CD14-positive monocyte (primary cell): Measurements from ENCODE around the gene TTLL10. TPM values are rescaled to one million over a fixed set of nuclear protein-coding genes. Genes with fewer than 3 reads are reported as not detected.

ENCODE experiments used
- DNase-seq, 3 donors: peaks; one replicate each; pipeline ENCODE4 v3.0.0-alpha.2; 2011 to 2022
- H2AFZ ChIP-seq: 2 replicates; pipeline ENCODE4 v1.6.0; 2012; ENCODE audit warnings: mild to moderate bottlenecking, low read depth, low read length, inconsistent platforms; ENCODE audit not compliant: insufficient read depth, poor library complexity, severe bottlenecking
- H3K27ac ChIP-seq, 2 donors: 1 replicate in 1 of 2; 2 replicates in 1 of 2; pipeline ENCODE4 v1.5.1; 2012 to 2013; ENCODE audit warnings: low read length in 2 of 2, control low read depth in 1 of 2, inconsistent platforms in 1 of 2, low read depth in 1 of 2, mild to moderate bottlenecking in 1 of 2
- H3K27me3 ChIP-seq, 2 donors: one replicate each; pipeline versions ENCODE4 v1.6.0 to v1.6.1; 2011 to 2013; ENCODE audit warnings: low read length in 2 of 2; ENCODE audit not compliant: control insufficient read depth in 2 of 2, insufficient read depth in 2 of 2
- H3K36me3 ChIP-seq, 2 donors: replicated peaks in 1 of 2; 1 replicate in 1 of 2; 2 replicates in 1 of 2; pipeline versions ENCODE4 v1.5.1 to v1.6.1; 2012 to 2013; ENCODE audit warnings: low read length in 2 of 2, control low read depth in 1 of 2, inconsistent platforms in 1 of 2, mild to moderate bottlenecking in 1 of 2; ENCODE audit not compliant: insufficient read depth in 2 of 2, control insufficient read depth in 1 of 2
- H3K4me1 ChIP-seq, 2 donors: 1 replicate in 1 of 2; 2 replicates in 1 of 2; pipeline versions ENCODE4 v1.5.1 to v1.6.1; 2012 to 2013; ENCODE audit warnings: low read length in 2 of 2, control low read depth in 1 of 2, inconsistent platforms in 1 of 2, mild to moderate bottlenecking in 1 of 2, moderate library complexity in 1 of 2; ENCODE audit not compliant: insufficient read depth in 2 of 2, control insufficient read depth in 1 of 2
- H3K4me2 ChIP-seq: replicated peaks from 2 replicates; pipeline ENCODE3; 2012; ENCODE audit warnings: low read length, moderate library complexity, mild to moderate bottlenecking; ENCODE audit not compliant: poor library complexity, severe bottlenecking; ENCODE audit errors: extremely low read depth
- H3K4me3 ChIP-seq, 3 experiments: fragments of 200-600 bp in 1 of 3; sonication (generic) in 1 of 3; replicated peaks in 1 of 3; 1 replicate in 2 of 3; 2 replicates in 1 of 3; pipeline ENCODE4 v1.5.1; 2011 to 2013; ENCODE audit warnings: low read length in 3 of 3, mild to moderate bottlenecking in 3 of 3, control low read depth in 2 of 3, low read depth in 2 of 3, inconsistent platforms in 1 of 3, moderate library complexity in 1 of 3
- H3K79me2 ChIP-seq: 2 replicates; pipeline ENCODE4 v1.6.0; 2012; ENCODE audit warnings: mild to moderate bottlenecking, control low read depth, inconsistent platforms, low read length, moderate library complexity; ENCODE audit not compliant: insufficient read depth
- H3K9ac ChIP-seq: 2 replicates; pipeline ENCODE4 v1.6.0; 2017; ENCODE audit warnings: low read length, mild to moderate bottlenecking; ENCODE audit not compliant: insufficient read depth, poor library complexity, severe bottlenecking
- H3K9me3 ChIP-seq, 2 donors: replicated peaks in 1 of 2; 1 replicate in 1 of 2; 2 replicates in 1 of 2; pipeline versions ENCODE4 v1.5.1 to v1.6.1; 2012 to 2013; ENCODE audit warnings: low read length in 2 of 2, control low read depth in 1 of 2; ENCODE audit not compliant: control insufficient read depth in 1 of 2, insufficient read depth in 1 of 2
- H4K20me1 ChIP-seq: 2 replicates; pipeline ENCODE4 v1.6.0; 2012; ENCODE audit warnings: mild to moderate bottlenecking, low read length, control low read depth, moderate library complexity; ENCODE audit not compliant: insufficient read depth
- H3K27ac Mint-ChIP-seq, 7 donors: one replicate each; pipeline ENCODE4 v1.8.0; 2020; ENCODE audit warnings: mild to moderate bottlenecking in 7 of 7, mixed read lengths in 7 of 7, moderate library complexity in 6 of 7, inconsistent platforms in 2 of 7
- H3K27me3 Mint-ChIP-seq, 3 donors: one replicate each; pipeline ENCODE4 v1.8.0; 2021 to 2022; ENCODE audit warnings: low read depth in 3 of 3, mild to moderate bottlenecking in 3 of 3, mixed read lengths in 3 of 3, moderate library complexity in 3 of 3, inconsistent platforms in 1 of 3
- H3K36me3 Mint-ChIP-seq, 2 donors: one replicate each; pipeline ENCODE4 v1.8.0; 2020; ENCODE audit warnings: mixed read lengths in 2 of 2, inconsistent platforms in 1 of 2, mild to moderate bottlenecking in 1 of 2
- H3K4me1 Mint-ChIP-seq: one replicate; pipeline ENCODE4 v1.8.0; 2020; ENCODE audit warnings: mild to moderate bottlenecking, mixed read lengths
- H3K4me3 Mint-ChIP-seq, 2 donors: one replicate each; pipeline ENCODE4 v1.8.0; 2020; ENCODE audit warnings: mild to moderate bottlenecking in 2 of 2, mixed read lengths in 2 of 2, moderate library complexity in 1 of 2
- H3K9me3 Mint-ChIP-seq, 7 donors: one replicate each; pipeline ENCODE4 v1.8.0; 2020 to 2022; ENCODE audit warnings: mixed read lengths in 7 of 7, mild to moderate bottlenecking in 6 of 7, moderate library complexity in 6 of 7, inconsistent platforms in 2 of 7
- CTCF ChIP-seq: fragments of 200-600 bp; IDR thresholded peaks from one replicate; pipeline ENCODE4 v1.8.0; 2022; ENCODE audit warnings: antibody characterized with exemption, mild to moderate bottlenecking
- WGBS: methylation state at CpG from one replicate; pipeline ENCODE4 v1.1.5; 2013; ENCODE audit warnings: missing lambda C conversion rate; ENCODE audit not compliant: insufficient coverage; 5-methylcytosine and 5-hydroxymethylcytosine counted together
- intact Hi-C, 2 donors: fragments of 100-400 bp; cut with micrococcal nuclease; formaldehyde crosslinking; loops; one replicate each; pipeline versions ENCODE4 v1.15.0 to v1.15.1; 2023
- polyA plus RNA-seq, 3 donors: library from polyadenylated mRNA; depleted of rRNA in 1 of 3; unstranded in 2 of 3; stranded (reverse) in 1 of 3; fragments of 300-500 nt in 2 of 3; fragments of >200 nt in 1 of 3; fragmentation: Illumina TruSeq in 2 of 3; gene quantifications; 1 replicate in 2 of 3; 2 replicates in 1 of 3; pipeline ENCODE4 v1.2.3, GENCODE V29; 2012 to 2021

TTLL10 gene
- polyA plus RNA-seq, 3 donors, result 0.06 TPM; not detected in 2

DNA sequence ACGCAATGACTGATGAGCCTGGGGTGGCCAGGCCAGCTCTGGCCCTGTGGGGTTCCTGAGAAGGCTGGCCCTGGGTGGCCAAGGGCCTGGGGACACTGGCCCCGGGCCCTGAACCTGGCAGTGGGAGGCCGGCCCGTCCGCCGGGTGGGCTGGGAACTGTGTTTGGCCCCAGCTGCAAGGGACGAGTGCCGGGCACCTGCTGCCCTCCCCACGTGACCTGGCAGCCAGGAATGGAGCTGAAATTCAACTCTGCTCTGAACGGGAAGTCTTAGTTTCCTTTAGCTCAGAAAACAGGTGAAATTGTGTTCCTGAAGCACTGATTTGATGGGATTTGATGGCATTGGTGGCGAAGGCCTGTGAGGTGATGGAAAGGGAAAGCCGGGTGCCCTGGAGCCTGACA lies 8.2 kb upstream of the TTLL10 start:
- H3K27me3 ChIP-seq, result no peaks in the 10 kb centered on the region
- H3K79me2 ChIP-seq, result no peaks in the 10 kb centered on the region
- Mint-ChIP-seq H3K9me3 (peaks cover 0 to 3% (median 0%) of the 10 kb centered on the region in 7 donors), H3K27ac (no peak overlapping the region), H3K36me3 (no peaks in the 10 kb centered on the region), H3K4me1 (no peaks in the 10 kb centered on the region), H3K27me3 (peaks cover 7 to 27% (median 7%) of the 10 kb centered on the region in 3 donors), H3K4me3 (no peak overlapping the region)
- DNase-seq, result no peak
- no peaks in the 10 kb centered on the region for H3K9me3 ChIP-seq
- no peak overlapping the region for H3K4me2 ChIP-seq
- TF ChIP-seq CTCF, result no peak
- no peaks in the 10 kb centered on the region for H3K36me3 ChIP-seq
- H4K20me1 ChIP-seq, result no peaks in the 10 kb centered on the region
- no peak overlapping the region for H3K9ac ChIP-seq
- H2AFZ ChIP-seq, result no peak overlapping the region
- H3K4me1 ChIP-seq, result no peaks in the 10 kb centered on the region
- H3K4me3 ChIP-seq, result no peak overlapping the region
- WGBS, result 82% methylated on average over 12 of the region's 12 CpGs
- intact Hi-C loops, result no loop called here
- no peak overlapping the region for H3K27ac ChIP-seq

GRCh38 chr1:1165900-1166421 lies 7.7 kb upstream of the TTLL10 start:
- no peak for TF ChIP-seq CTCF
- intact Hi-C loops, result no loop called here
- Mint-ChIP-seq H3K27me3 (peaks cover 8 to 27% (median 9%) of the 10 kb centered on the region in 3 donors), H3K36me3 (no peaks in the 10 kb centered on the region), H3K9me3 (peaks cover 0 to 3% (median 0%) of the 10 kb centered on the region in 7 donors), H3K4me1 (no peaks in the 10 kb centered on the region), H3K4me3 (no peak overlapping the region), H3K27ac (no peak overlapping the region)
- H4K20me1 ChIP-seq, result no peaks in the 10 kb centered on the region
- H3K27ac ChIP-seq, result no peak overlapping the region
- 74% methylated on average over 22 of the region's 23 CpGs for WGBS
- H3K36me3 ChIP-seq, result no peaks in the 10 kb centered on the region
- H3K27me3 ChIP-seq, result no peaks in the 10 kb centered on the region
- no peak overlapping the region for H3K4me3 ChIP-seq
- no peaks in the 10 kb centered on the region for H3K4me1 ChIP-seq
- no peak for DNase-seq
- no peak overlapping the region for H2AFZ ChIP-seq
- no peaks in the 10 kb centered on the region for H3K79me2 ChIP-seq
- no peaks in the 10 kb centered on the region for H3K9me3 ChIP-seq
- no peak overlapping the region for H3K4me2 ChIP-seq
- no peak overlapping the region for H3K9ac ChIP-seq
